GM19324 (cell line): Measurements from ENCODE around the gene WDPCP.
"Not testable (repeated sequence)": the region's sequence is repeated elsewhere in the genome, so short reads cannot be mapped to it uniquely, and the experiment has no call there.

ENCODE experiments used
- ATAC-seq: cut with Tn5 transposase; IDR thresholded peaks from one replicate; pipeline ENCODE4 v1.9.1; 2021; ENCODE audit warnings: mild to moderate bottlenecking, moderate library complexity; ENCODE audit not compliant: unreplicated experiment, low FRiP score

Gene WDPCP

GRCh38 chr2:63588385-63589147 lies at the start of gene WDPCP, which contains the start of gene MDH1:
Gene WDPCP, minus strand, starts transcription at chr2:63588477. Its CDS starts 206 bp downstream, at chr2:63588271.
Gene MDH1, plus strand, starts transcription at chr2:63588963. Its CDS starts 81 bp downstream, at chr2:63589044.
- peak; percentile 93 for ATAC-seq

GRCh38 chr2:63632382-63632781 lies 44.1 kb upstream of the WDPCP start:
- ATAC-seq = no peak

GRCh38 chr2:63631501-63631900 lies 43.2 kb upstream of the WDPCP start:
- ATAC-seq = no peak

- no peak for ATAC-seq
Measured at GRCh38 chr2:63628403-63628942, 40.2 kb upstream of the WDPCP start.

- ATAC-seq = no peak
Measured at GRCh38 chr2:63627866-63628265, 39.6 kb upstream of the WDPCP start.

GRCh38 chr2:63623763-63624162 lies 35.5 kb upstream of the WDPCP start:
- not testable (repeated sequence) for ATAC-seq

- no peak for ATAC-seq
Measured at GRCh38 chr2:63622751-63623150, 34.5 kb upstream of the WDPCP start.

GRCh38 chr2:63619328-63619727 lies 31.1 kb upstream of the WDPCP start:
- ATAC-seq = no peak

- no peak for ATAC-seq
Measured at GRCh38 chr2:63617366-63617765, 29.1 kb upstream of the WDPCP start.

GRCh38 chr2:63614983-63615945 lies 27.0 kb upstream of the WDPCP start:
- ATAC-seq = no peak

- no peak for ATAC-seq
Measured at GRCh38 chr2:63614448-63614968, 26.2 kb upstream of the WDPCP start.

- no peak for ATAC-seq
Measured at GRCh38 chr2:63613391-63613901, 25.2 kb upstream of the WDPCP start.

GRCh38 chr2:63610525-63610924 lies 22.2 kb upstream of the WDPCP start:
- no peak for ATAC-seq

GRCh38 chr2:63608865-63609264 lies 20.6 kb upstream of the WDPCP start:
- ATAC-seq = not testable (repeated sequence)

GRCh38 chr2:63604666-63605065 lies 16.4 kb upstream of the WDPCP start:
- ATAC-seq = no peak

GRCh38 chr2:63600881-63601460 lies 12.7 kb upstream of the WDPCP start:
- ATAC-seq = no peak

GRCh38 chr2:63598981-63599380 lies 10.7 kb upstream of the WDPCP start:
- ATAC-seq = no peak

GRCh38 chr2:63596401-63596883 lies 8.2 kb upstream of the WDPCP start:
- ATAC-seq = no peak

- no peak for ATAC-seq
Measured at GRCh38 chr2:63594660-63595059, 6.4 kb upstream of the WDPCP start.

GRCh38 chr2:63591566-63592175 lies 3.4 kb upstream of the WDPCP start:
- no peak for ATAC-seq
